ENCODE results near the gene SERPINB13.
"Not testable (repeated sequence)": the region's sequence is repeated elsewhere in the genome, so short reads cannot be mapped to it uniquely, and the experiment has no call there.

The SERPINB13 gene

GRCh38 chr18:63624863-63625262 lies 37.7 kb downstream of the SERPINB13 start:
- TF ChIP-seq YY1 (IDR thresholded peaks at IDR 0.05; ENCODE audit: insufficient read depth, insufficient read length) = no peak
- no peak for TF ChIP-seq SUZ12 (IDR thresholded peaks at IDR 0.05; ENCODE audit: extremely low read depth, insufficient read depth, insufficient read length)
- no peak for TF ChIP-seq ZNF274 (IDR thresholded peaks at IDR 0.05; ENCODE audit: low read depth, low read length)
- H3K9ac ChIP-seq (ENCODE audit: insufficient read length, low read depth) = no peak overlapping the region
- DNase-seq (ENCODE audit: low read depth, low spot score) = no peak
- H3K9me3 ChIP-seq (ENCODE audit: insufficient read depth, low read length) = peaks cover 34% of the 10 kb centered on the region; the same call in 1 of the 2 replicates
- no peak overlapping the region for H3K4me3 ChIP-seq (ENCODE audit: insufficient read length, low read depth)
- no peaks in the 10 kb centered on the region for H3K36me3 ChIP-seq (ENCODE audit: insufficient read depth, insufficient read length, low read length)
- H3K4me1 ChIP-seq (ENCODE audit: insufficient read depth, insufficient read length) = no peaks in the 10 kb centered on the region
- no peaks in the 10 kb centered on the region for H3K27me3 ChIP-seq (ENCODE audit: insufficient read depth, insufficient read length)

DNA sequence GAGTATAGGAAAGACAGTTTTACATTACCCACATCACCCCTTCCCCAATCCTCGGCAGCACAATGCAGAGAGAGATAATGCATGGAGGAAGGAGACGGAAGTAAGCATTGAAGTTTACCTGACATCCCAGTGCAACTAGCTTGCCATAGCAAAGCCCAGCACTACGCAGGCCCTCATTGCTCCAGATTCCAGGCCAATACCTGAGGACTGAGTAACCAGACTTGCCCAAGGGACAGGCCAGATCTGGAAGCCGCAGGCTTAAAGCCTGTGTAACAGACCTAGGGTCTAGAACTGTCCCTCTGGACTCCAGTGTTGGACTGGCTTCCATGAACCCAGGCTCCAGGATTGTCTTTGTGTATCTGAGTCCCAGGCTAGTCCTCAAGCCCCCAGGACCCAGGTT lies 39.3 kb downstream of the SERPINB13 start:
- H3K36me3 ChIP-seq (ENCODE audit: insufficient read depth, insufficient read length, low read length) = no peaks in the 10 kb centered on the region
- no peaks in the 10 kb centered on the region for H3K4me1 ChIP-seq (ENCODE audit: insufficient read depth, insufficient read length)
- H3K27me3 ChIP-seq (ENCODE audit: insufficient read depth, insufficient read length) = no peaks in the 10 kb centered on the region
- TF ChIP-seq ZNF274 (IDR thresholded peaks at IDR 0.05; ENCODE audit: low read depth, low read length) (no peak), YY1 (IDR thresholded peaks at IDR 0.05; ENCODE audit: insufficient read depth, insufficient read length) (no peak), SUZ12 (IDR thresholded peaks at IDR 0.05; ENCODE audit: extremely low read depth, insufficient read depth, insufficient read length) (no peak)
- H3K9ac ChIP-seq (ENCODE audit: insufficient read length, low read depth) = no peak overlapping the region
- no peak overlapping the region for H3K4me3 ChIP-seq (ENCODE audit: insufficient read length, low read depth)
- peaks cover 34% of the 10 kb centered on the region; the same call in 1 of the 2 replicates for H3K9me3 ChIP-seq (ENCODE audit: insufficient read depth, low read length)
- no peak for DNase-seq (ENCODE audit: low read depth, low spot score)

GRCh38 chr18:63627819-63628218 lies 40.7 kb downstream of the SERPINB13 start:
- H3K4me3 ChIP-seq (ENCODE audit: insufficient read length, low read depth) = no peak overlapping the region
- DNase-seq (ENCODE audit: low read depth, low spot score) = no peak

DNA sequence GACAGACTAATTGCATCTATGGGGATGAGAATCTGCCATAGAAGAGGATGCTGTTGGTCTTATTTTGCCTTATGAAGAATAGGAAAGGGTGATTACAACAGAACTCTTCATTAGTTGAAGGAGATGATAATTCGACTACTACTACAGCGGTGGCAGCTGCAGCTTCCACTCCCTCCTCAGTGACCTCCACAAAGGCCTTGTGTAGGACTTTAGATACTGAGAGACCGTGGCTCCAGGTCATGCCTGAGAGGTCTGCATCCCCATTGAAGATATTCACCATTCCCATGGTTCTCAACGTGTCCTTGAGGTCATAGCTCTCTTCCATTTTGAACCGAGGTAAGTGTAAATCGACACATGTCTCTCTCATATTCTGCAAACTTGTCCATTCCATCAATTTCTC lies 50.6 kb downstream of the SERPINB13 start:
- no peak for DNase-seq (ENCODE audit: low read depth, low spot score)
- Histone ChIP-seq H3K9me3 (ENCODE audit: insufficient read depth, low read length) (no peaks in the 10 kb centered on the region), H3K36me3 (ENCODE audit: insufficient read depth, insufficient read length, low read length) (no peaks in the 10 kb centered on the region), H3K27me3 (ENCODE audit: insufficient read depth, insufficient read length) (no peaks in the 10 kb centered on the region), H3K4me3 (ENCODE audit: insufficient read length, low read depth) (no peak overlapping the region), H3K9ac (ENCODE audit: insufficient read length, low read depth) (no peak overlapping the region), H3K4me1 (ENCODE audit: insufficient read depth, insufficient read length) (no peaks in the 10 kb centered on the region)
- TF ChIP-seq YY1 (IDR thresholded peaks at IDR 0.05; ENCODE audit: insufficient read depth, insufficient read length) (no peak), SUZ12 (IDR thresholded peaks at IDR 0.05; ENCODE audit: extremely low read depth, insufficient read depth, insufficient read length) (no peak), ZNF274 (IDR thresholded peaks at IDR 0.05; ENCODE audit: low read depth, low read length) (no peak)

More at GRCh38 chr18:63627819-63628218, 40.7 kb downstream of the SERPINB13 start:
- Histone ChIP-seq H3K9me3 (ENCODE audit: insufficient read depth, low read length) (peaks cover 34% of the 10 kb centered on the region; the same call in 1 of the 2 replicates), H3K36me3 (ENCODE audit: insufficient read depth, insufficient read length, low read length) (no peaks in the 10 kb centered on the region), H3K4me1 (ENCODE audit: insufficient read depth, insufficient read length) (no peaks in the 10 kb centered on the region), H3K27me3 (ENCODE audit: insufficient read depth, insufficient read length) (no peaks in the 10 kb centered on the region), H3K9ac (ENCODE audit: insufficient read length, low read depth) (no peak overlapping the region)
- no peak for TF ChIP-seq ZNF274 (IDR thresholded peaks at IDR 0.05; ENCODE audit: low read depth, low read length)
- no peak for TF ChIP-seq SUZ12 (IDR thresholded peaks at IDR 0.05; ENCODE audit: extremely low read depth, insufficient read depth, insufficient read length)
- no peak for TF ChIP-seq YY1 (IDR thresholded peaks at IDR 0.05; ENCODE audit: insufficient read depth, insufficient read length)

DNA sequence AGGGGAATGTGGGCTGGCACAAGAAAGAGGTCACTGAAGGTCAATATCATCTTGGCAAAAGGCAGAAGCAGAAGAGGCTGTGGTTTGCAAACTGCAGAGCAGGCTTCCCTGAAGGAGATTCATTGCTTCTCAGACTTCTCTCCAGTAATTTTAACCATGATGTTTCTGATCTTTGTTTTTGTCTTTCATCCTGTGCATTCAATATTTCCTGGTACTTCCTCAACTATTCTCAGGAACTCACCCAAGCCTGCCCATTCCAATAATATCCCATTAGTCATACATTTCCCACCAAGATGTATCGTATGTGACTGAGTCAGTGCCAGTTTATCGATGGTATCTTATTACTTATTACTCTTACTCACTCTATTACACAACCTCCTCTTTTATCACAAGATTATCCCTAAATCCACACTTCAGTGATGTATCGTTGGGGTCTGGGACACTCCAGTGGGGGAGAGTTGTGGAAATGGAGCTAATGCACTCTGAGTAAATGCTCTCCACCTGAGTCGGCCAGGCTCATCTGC lies 54.1 kb downstream of the SERPINB13 start:
- not testable (repeated sequence) for DNase-seq (ENCODE audit: low read depth, low spot score); H3K36me3 ChIP-seq (ENCODE audit: insufficient read depth, insufficient read length, low read length); H3K27me3 ChIP-seq (ENCODE audit: insufficient read depth, insufficient read length); H3K4me1 ChIP-seq (ENCODE audit: insufficient read depth, insufficient read length); H3K9me3 ChIP-seq (ENCODE audit: insufficient read depth, low read length); H3K4me3 ChIP-seq (ENCODE audit: insufficient read length, low read depth); H3K9ac ChIP-seq (ENCODE audit: insufficient read length, low read depth)

DNA sequence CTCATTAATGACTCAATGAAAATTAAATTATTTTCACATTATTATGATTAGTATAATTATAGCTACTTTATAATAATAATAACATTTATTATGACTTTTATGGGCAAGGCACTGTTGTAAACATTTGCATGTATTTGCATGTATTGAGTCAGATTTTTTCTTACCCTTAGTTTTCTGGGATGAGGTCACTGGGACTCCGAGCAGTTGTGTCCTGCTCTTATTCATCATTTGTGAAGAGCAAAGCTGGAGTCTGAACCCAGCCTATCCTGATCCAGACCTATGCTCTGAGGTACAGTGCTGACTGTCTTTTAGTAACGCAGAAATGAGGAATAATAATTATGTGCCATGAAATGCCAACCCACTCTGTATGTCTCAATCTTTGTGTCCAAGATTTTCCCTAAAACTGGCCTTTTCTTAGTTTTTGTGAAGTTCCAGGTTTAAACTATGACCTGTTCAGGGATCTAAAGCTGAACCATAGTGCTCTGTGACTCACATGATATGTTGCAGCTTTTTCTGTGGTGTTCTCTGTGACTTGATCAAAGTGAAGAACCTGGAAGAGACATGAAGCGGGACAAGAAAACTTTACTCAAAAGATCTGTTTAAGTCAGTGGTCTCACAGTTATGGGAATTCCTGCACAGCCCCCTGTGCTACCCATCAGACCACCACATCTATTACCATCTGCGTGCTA lies 55.7 kb downstream of the SERPINB13 start:
- H3K36me3 ChIP-seq (ENCODE audit: insufficient read depth, insufficient read length, low read length); H3K4me3 ChIP-seq (ENCODE audit: insufficient read length, low read depth); H3K9me3 ChIP-seq (ENCODE audit: insufficient read depth, low read length); H3K27me3 ChIP-seq (ENCODE audit: insufficient read depth, insufficient read length); DNase-seq (ENCODE audit: low read depth, low spot score); H3K9ac ChIP-seq (ENCODE audit: insufficient read length, low read depth); H3K4me1 ChIP-seq (ENCODE audit: insufficient read depth, insufficient read length): not testable (repeated sequence)

DNA sequence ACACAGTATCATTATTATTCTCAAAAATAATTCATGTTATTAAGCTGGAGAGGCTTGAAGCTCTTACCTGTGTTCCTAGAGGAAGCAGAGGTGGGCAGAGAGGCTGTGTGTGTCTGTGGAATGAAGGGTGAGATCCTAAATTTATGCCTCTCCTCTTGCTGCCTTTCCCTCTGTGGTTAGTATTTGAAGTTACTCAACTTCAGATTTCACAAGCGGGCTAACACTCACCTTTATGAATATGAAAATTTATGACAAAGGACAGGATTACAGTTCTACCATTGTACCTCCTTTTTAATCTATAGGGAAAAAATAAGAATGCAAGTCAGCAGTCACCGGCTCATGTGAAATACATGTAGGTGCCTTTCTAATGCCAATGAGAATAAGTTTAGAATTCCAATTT lies 57.0 kb downstream of the SERPINB13 start, which contains the start of gene SERPINB4:
TSS of gene SERPINB4 (minus strand) at position 115 of the 400 bp plus-strand sequence. CDS start 679 bp downstream, outside the sequence.
- not testable (repeated sequence) for H3K9ac ChIP-seq (ENCODE audit: insufficient read length, low read depth); DNase-seq (ENCODE audit: low read depth, low spot score); H3K36me3 ChIP-seq (ENCODE audit: insufficient read depth, insufficient read length, low read length); H3K9me3 ChIP-seq (ENCODE audit: insufficient read depth, low read length); H3K27me3 ChIP-seq (ENCODE audit: insufficient read depth, insufficient read length); H3K4me3 ChIP-seq (ENCODE audit: insufficient read length, low read depth); H3K4me1 ChIP-seq (ENCODE audit: insufficient read depth, insufficient read length)

GRCh38 chr18:63644694-63645093 lies 57.6 kb downstream of the SERPINB13 start:
- not testable (repeated sequence) for H3K4me3 ChIP-seq (ENCODE audit: insufficient read length, low read depth); H3K9ac ChIP-seq (ENCODE audit: insufficient read length, low read depth); H3K4me1 ChIP-seq (ENCODE audit: insufficient read depth, insufficient read length); H3K27me3 ChIP-seq (ENCODE audit: insufficient read depth, insufficient read length); H3K9me3 ChIP-seq (ENCODE audit: insufficient read depth, low read length); DNase-seq (ENCODE audit: low read depth, low spot score); H3K36me3 ChIP-seq (ENCODE audit: insufficient read depth, insufficient read length, low read length)
